Progenitor cell of endocrine pancreas (in vitro differentiated cells): Measurements from ENCODE around the gene RGS14. TPM values are rescaled to one million over a fixed set of nuclear protein-coding genes. Genes with fewer than 3 reads are reported as not detected.
"Not testable (repeated sequence)": the region's sequence is repeated elsewhere in the genome, so short reads cannot be mapped to it uniquely, and the experiment has no call there.

Source experiments
- DNase-seq: peaks from one replicate; pipeline ENCODE4 v3.0.0; 2021; ENCODE audit warnings: low spot score; ENCODE audit not compliant: unreplicated experiment
- H3K27ac Mint-ChIP-seq: 2 replicates; pipeline ENCODE4 v1.8.0; 2021; ENCODE audit warnings: mild to moderate bottlenecking, moderate library complexity, mixed read lengths
- H3K27me3 Mint-ChIP-seq: 2 replicates; pipeline ENCODE4 v1.8.0; 2021; ENCODE audit warnings: mixed read lengths
- H3K36me3 Mint-ChIP-seq: 2 replicates; pipeline ENCODE4 v1.8.0; 2022; ENCODE audit warnings: mixed read lengths; ENCODE audit not compliant: insufficient read depth
- H3K4me1 Mint-ChIP-seq: 2 replicates; pipeline ENCODE4 v1.8.0; 2021; ENCODE audit warnings: low read depth, mixed read lengths
- H3K4me3 Mint-ChIP-seq: 2 replicates; pipeline ENCODE4 v1.8.0; 2021; ENCODE audit warnings: low read depth, mild to moderate bottlenecking, moderate library complexity, mixed read lengths
- H3K9me3 Mint-ChIP-seq: 2 replicates; pipeline ENCODE4 v1.8.0; 2021; ENCODE audit warnings: low read depth, mixed read lengths
- total RNA-seq: library from RNA; stranded (reverse); gene quantifications from 2 replicates; pipeline ENCODE4 v1.2.1, GENCODE V29; 2021
- TF ChIP-seq, protein P1 (sequence below): fragments of 200-600 bp; sonication (generic); IDR thresholded peaks from one replicate; pipeline ENCODE4 v1.5.0; 2021; ENCODE audit warnings: antibody characterized with exemption, mild to moderate bottlenecking; ENCODE audit not compliant: unreplicated experiment

Gene RGS14
- total RNA-seq, 1 donor from 2014 or later = 13.0 TPM

DNA sequence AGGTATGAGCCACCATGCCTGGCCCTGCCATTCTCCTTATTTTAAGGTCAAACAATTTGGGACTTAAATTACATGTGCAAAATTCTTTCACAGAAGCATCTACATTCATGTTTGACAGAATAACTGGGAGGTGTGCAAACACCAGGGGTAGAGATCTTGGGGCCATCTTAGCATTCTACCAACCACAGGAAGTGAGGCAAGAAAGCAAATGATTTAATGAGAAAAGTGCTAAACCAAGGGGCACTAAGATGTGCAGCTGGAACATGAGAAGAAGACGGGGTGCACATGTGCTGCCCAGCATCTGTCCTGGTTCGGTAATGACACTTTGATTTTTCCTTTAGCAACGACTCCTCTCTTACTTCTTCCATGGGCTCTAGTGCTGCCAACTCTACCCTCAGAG lies 52.9 kb downstream of the RGS14 start:
- Mint-ChIP-seq H3K27ac (peak overlapping the region; percentile 73), H3K9me3 (no peaks in the 10 kb centered on the region), H3K36me3 (no peaks in the 10 kb centered on the region), H3K4me1 (peaks cover 1% of the 10 kb centered on the region), H3K27me3 (peaks cover 53% of the 10 kb centered on the region), H3K4me3 (no peak overlapping the region)
- DNase-seq = no peak
- TF ChIP-seq, protein P1, sequence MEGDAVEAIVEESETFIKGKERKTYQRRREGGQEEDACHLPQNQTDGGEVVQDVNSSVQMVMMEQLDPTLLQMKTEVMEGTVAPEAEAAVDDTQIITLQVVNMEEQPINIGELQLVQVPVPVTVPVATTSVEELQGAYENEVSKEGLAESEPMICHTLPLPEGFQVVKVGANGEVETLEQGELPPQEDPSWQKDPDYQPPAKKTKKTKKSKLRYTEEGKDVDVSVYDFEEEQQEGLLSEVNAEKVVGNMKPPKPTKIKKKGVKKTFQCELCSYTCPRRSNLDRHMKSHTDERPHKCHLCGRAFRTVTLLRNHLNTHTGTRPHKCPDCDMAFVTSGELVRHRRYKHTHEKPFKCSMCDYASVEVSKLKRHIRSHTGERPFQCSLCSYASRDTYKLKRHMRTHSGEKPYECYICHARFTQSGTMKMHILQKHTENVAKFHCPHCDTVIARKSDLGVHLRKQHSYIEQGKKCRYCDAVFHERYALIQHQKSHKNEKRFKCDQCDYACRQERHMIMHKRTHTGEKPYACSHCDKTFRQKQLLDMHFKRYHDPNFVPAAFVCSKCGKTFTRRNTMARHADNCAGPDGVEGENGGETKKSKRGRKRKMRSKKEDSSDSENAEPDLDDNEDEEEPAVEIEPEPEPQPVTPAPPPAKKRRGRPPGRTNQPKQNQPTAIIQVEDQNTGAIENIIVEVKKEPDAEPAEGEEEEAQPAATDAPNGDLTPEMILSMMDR = no peak

GRCh38 chr5:177412603-177413233 lies 55.0 kb downstream of the RGS14 start:
- H3K36me3 Mint-ChIP-seq = no peaks in the 10 kb centered on the region
- H3K9me3 Mint-ChIP-seq = no peaks in the 10 kb centered on the region
- peaks cover 1% of the 10 kb centered on the region for H3K4me1 Mint-ChIP-seq
- no peak overlapping the region for H3K4me3 Mint-ChIP-seq
- H3K27ac Mint-ChIP-seq = no peak overlapping the region
- peaks cover 32% of the 10 kb centered on the region for H3K27me3 Mint-ChIP-seq
- TF ChIP-seq, protein P1 = no peak
- DNase-seq = no peak

DNA sequence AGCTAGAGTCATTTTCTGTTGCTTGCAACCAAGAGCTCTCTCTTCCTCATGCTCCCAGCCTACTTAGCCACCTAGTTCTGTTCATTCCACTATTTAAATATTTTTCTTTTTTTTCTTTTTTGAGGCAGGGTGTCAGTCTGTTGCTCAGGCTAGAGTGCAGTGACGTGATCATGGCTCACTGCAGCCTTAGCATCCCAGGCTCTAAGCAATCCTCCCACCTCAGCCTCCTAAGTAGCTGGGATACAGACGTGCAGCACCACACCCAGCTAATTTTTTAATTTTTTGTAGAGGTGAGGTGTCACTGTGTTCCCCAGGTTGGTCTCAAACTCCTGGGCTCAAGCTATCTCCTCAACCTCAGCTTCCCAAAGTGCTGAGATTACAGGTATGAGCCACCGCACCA lies 56.8 kb downstream of the RGS14 start:
- TF ChIP-seq, protein P1 = no peak
- no peak for DNase-seq
- no peaks in the 10 kb centered on the region for H3K9me3 Mint-ChIP-seq
- no peak overlapping the region for H3K27ac Mint-ChIP-seq
- no peak overlapping the region for H3K4me3 Mint-ChIP-seq
- H3K4me1 Mint-ChIP-seq = peaks cover under 1% of the 10 kb centered on the region
- no peaks in the 10 kb centered on the region for H3K36me3 Mint-ChIP-seq
- peaks cover 22% of the 10 kb centered on the region for H3K27me3 Mint-ChIP-seq

- not testable (repeated sequence) for H3K27ac Mint-ChIP-seq
Observed at GRCh38 chr5:177417081-177417480, 59.4 kb downstream of the RGS14 start.

GRCh38 chr5:177419046-177419445 lies 61.3 kb downstream of the RGS14 start:
- peaks cover 4% of the 10 kb centered on the region for H3K27me3 Mint-ChIP-seq
- H3K36me3 Mint-ChIP-seq = no peaks in the 10 kb centered on the region
- DNase-seq = no peak
- H3K27ac Mint-ChIP-seq = no peak overlapping the region
- TF ChIP-seq, protein P1 = no peak
- H3K4me1 Mint-ChIP-seq = no peaks in the 10 kb centered on the region
- no peaks in the 10 kb centered on the region for H3K9me3 Mint-ChIP-seq
- H3K4me3 Mint-ChIP-seq = no peak overlapping the region

More at GRCh38 chr5:177417081-177417480, 59.4 kb downstream of the RGS14 start:
- H3K4me1 Mint-ChIP-seq, H3K4me3 Mint-ChIP-seq, DNase-seq, H3K9me3 Mint-ChIP-seq, H3K36me3 Mint-ChIP-seq: not testable (repeated sequence)
- H3K27me3 Mint-ChIP-seq = peaks cover 10% of the 10 kb centered on the region

- H3K4me3 Mint-ChIP-seq = not testable (repeated sequence)
Observed at GRCh38 chr5:177420472-177420871, 62.7 kb downstream of the RGS14 start.

More at GRCh38 chr5:177420472-177420871, 62.7 kb downstream of the RGS14 start:
- not testable (repeated sequence) for H3K4me1 Mint-ChIP-seq, H3K27ac Mint-ChIP-seq, DNase-seq, H3K9me3 Mint-ChIP-seq, H3K36me3 Mint-ChIP-seq, H3K27me3 Mint-ChIP-seq
